ENCODE results near the gene DNAH1. TPM values are rescaled to one million over a fixed set of nuclear protein-coding genes. Genes with fewer than 3 reads are reported as not detected.

DNAH1 gene
- total and polyA plus RNA-seq, 2 of the 13 experiments (the other 11 are each of a cell fraction or from before 2014, with no cell fraction given) = 0.64 to 3.5 TPM

DNA sequence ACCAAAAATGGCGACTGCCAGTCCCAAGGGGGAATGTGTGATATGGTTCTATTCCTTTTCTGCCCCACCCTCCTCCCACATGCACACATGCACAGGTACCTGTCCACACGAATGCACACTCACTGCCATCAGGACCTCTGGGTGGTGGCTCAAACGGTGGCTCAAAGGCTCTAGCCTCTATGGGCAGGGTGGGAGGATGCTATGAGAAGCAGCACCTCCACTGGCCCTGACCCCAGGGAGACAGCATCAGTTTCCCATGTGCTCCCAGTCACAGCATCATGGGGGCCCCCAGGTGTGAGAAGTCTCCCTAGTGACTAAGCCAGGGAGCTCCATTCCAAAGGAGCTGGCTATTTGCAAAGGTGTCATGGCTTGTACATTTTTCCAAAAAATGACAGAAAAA, 112.9 kb downstream of the DNAH1 start:
- ChIA-PET CTCF (ENCODE audit: low intra/inter-chr PET ratio, low total read pairs) (interaction anchor here (1.1 to 4.0 kb wide), 4 partner anchors 17 to 23 kb away, joined by 3 to 83 read pairs (median 4); partner anchors contain the start of gene SEMA3G), POLR2A (interaction anchor here (2.2 kb wide), 1 partner anchor 16 kb away, joined by 14 read pairs; the partner anchor contains the start of gene SEMA3G)
- H3K4me3 ChIP-seq (replicated peaks in 1 of 3; ENCODE audit: insufficient read depth in 1 of 3, low read depth in 2 of 3, low read length in 3 of 3) = no peak overlapping the region
- H3K9me3 ChIP-seq (ENCODE audit: low read length) = no peaks in the 10 kb centered on the region
- H3K4me1 ChIP-seq (ENCODE audit: insufficient read depth, low read length) = peaks cover 76% of the 10 kb centered on the region
- H3K36me3 ChIP-seq (replicated peaks in 1 of 2; ENCODE audit: control insufficient read depth in 1 of 2, insufficient read depth in 2 of 2, low read length in 2 of 2) = no peaks in the 10 kb centered on the region
- DNase-seq (ENCODE audit: low spot score) = no peak
- no peaks in the 10 kb centered on the region for H3K79me2 ChIP-seq (ENCODE audit: insufficient read depth, low read length)
- no peaks in the 10 kb centered on the region for H3K27me3 ChIP-seq (ENCODE audit: control insufficient read depth in 1 of 2, insufficient read depth in 2 of 2, low read length in 2 of 2)
- WGBS (ENCODE audit: low lambda C conversion rate) = 7% methylated on average over 3 of the region's 3 CpGs
- H3K4me2 ChIP-seq (ENCODE audit: low read depth, low read length) = peak overlapping the region; percentile 68
- no peak overlapping the region for H2AFZ ChIP-seq (ENCODE audit: low read length)
- no peak overlapping the region for H3K9ac ChIP-seq (ENCODE audit: insufficient read depth, low read depth, low read length)
- peak; percentile 13 for ATAC-seq
- intact Hi-C loops (cut with micrococcal nuclease; ENCODE audit: unreplicated experiment) = no loop called here
- in situ Hi-C loops (cut with HindIII; ENCODE audit: extremely low pct_ligation_motif_present, low pct_unique_long_range_greater_than_20kb) = no loop called here
- TSS peak; percentile 45 for BruUV-seq (replicated peaks)
- FAIRE-seq = no peak
- no peaks in the 10 kb centered on the region for H4K20me1 ChIP-seq (ENCODE audit: insufficient read depth, low read length)
- peak overlapping the region; percentile 83 for H3K27ac ChIP-seq (ENCODE audit: extremely low read length, insufficient read depth, low read length)
- TF ChIP-seq, protein P1, sequence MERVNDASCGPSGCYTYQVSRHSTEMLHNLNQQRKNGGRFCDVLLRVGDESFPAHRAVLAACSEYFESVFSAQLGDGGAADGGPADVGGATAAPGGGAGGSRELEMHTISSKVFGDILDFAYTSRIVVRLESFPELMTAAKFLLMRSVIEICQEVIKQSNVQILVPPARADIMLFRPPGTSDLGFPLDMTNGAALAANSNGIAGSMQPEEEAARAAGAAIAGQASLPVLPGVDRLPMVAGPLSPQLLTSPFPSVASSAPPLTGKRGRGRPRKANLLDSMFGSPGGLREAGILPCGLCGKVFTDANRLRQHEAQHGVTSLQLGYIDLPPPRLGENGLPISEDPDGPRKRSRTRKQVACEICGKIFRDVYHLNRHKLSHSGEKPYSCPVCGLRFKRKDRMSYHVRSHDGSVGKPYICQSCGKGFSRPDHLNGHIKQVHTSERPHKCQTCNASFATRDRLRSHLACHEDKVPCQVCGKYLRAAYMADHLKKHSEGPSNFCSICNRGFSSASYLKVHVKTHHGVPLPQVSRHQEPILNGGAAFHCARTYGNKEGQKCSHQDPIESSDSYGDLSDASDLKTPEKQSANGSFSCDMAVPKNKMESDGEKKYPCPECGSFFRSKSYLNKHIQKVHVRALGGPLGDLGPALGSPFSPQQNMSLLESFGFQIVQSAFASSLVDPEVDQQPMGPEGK (CRISPR knock-in tag; IDR thresholded peaks at IDR 0.05) = no peak
- no peak for TF ChIP-seq KDM6A (CRISPR knock-in tag; IDR thresholded peaks at IDR 0.05; ENCODE audit: low read depth)
- TF ChIP-seq ZNF274 (CRISPR knock-in tag; IDR thresholded peaks at IDR 0.05) = no peak
- no peak for TF ChIP-seq ZBTB7A (CRISPR knock-in tag; IDR thresholded peaks at IDR 0.05)
- no peak for TF ChIP-seq ADNP (CRISPR knock-in tag; IDR thresholded peaks at IDR 0.05)
- TF ChIP-seq RXRB (CRISPR knock-in tag; IDR thresholded peaks at IDR 0.05; ENCODE audit: borderline replicate concordance) = no peak
- TF ChIP-seq SP140L (CRISPR knock-in tag; IDR thresholded peaks at IDR 0.05; ENCODE audit: borderline replicate concordance) = no peak
- 0 out of 2 replicates have a peak, but pooled peaks have one; percentile 29 for TF ChIP-seq ZNF850 (CRISPR knock-in tag; conservative IDR thresholded peaks at IDR 0.05)
- no peak for TF ChIP-seq HES4 (CRISPR knock-in tag; IDR thresholded peaks at IDR 0.05; ENCODE audit: borderline replicate concordance)
- TF ChIP-seq, protein P2, sequence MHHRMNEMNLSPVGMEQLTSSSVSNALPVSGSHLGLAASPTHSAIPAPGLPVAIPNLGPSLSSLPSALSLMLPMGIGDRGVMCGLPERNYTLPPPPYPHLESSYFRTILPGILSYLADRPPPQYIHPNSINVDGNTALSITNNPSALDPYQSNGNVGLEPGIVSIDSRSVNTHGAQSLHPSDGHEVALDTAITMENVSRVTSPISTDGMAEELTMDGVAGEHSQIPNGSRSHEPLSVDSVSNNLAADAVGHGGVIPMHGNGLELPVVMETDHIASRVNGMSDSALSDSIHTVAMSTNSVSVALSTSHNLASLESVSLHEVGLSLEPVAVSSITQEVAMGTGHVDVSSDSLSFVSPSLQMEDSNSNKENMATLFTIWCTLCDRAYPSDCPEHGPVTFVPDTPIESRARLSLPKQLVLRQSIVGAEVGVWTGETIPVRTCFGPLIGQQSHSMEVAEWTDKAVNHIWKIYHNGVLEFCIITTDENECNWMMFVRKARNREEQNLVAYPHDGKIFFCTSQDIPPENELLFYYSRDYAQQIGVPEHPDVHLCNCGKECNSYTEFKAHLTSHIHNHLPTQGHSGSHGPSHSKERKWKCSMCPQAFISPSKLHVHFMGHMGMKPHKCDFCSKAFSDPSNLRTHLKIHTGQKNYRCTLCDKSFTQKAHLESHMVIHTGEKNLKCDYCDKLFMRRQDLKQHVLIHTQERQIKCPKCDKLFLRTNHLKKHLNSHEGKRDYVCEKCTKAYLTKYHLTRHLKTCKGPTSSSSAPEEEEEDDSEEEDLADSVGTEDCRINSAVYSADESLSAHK (CRISPR knock-in tag; IDR thresholded peaks at IDR 0.05; ENCODE audit: borderline replicate concordance) = no peak
- TF ChIP-seq, protein P3, sequence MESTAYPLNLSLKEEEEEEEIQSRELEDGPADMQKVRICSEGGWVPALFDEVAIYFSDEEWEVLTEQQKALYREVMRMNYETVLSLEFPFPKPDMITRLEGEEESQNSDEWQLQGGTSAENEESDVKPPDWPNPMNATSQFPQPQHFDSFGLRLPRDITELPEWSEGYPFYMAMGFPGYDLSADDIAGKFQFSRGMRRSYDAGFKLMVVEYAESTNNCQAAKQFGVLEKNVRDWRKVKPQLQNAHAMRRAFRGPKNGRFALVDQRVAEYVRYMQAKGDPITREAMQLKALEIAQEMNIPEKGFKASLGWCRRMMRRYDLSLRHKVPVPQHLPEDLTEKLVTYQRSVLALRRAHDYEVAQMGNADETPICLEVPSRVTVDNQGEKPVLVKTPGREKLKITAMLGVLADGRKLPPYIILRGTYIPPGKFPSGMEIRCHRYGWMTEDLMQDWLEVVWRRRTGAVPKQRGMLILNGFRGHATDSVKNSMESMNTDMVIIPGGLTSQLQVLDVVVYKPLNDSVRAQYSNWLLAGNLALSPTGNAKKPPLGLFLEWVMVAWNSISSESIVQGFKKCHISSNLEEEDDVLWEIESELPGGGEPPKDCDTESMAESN (CRISPR knock-in tag; conservative IDR thresholded peaks at IDR 0.05) = no peak
- no peak for TF ChIP-seq KLF13 (CRISPR knock-in tag; IDR thresholded peaks at IDR 0.05)
- TF ChIP-seq SETDB1 (CRISPR knock-in tag; IDR thresholded peaks at IDR 0.05; ENCODE audit: borderline replicate concordance) = no peak
- TF ChIP-seq, protein P4, sequence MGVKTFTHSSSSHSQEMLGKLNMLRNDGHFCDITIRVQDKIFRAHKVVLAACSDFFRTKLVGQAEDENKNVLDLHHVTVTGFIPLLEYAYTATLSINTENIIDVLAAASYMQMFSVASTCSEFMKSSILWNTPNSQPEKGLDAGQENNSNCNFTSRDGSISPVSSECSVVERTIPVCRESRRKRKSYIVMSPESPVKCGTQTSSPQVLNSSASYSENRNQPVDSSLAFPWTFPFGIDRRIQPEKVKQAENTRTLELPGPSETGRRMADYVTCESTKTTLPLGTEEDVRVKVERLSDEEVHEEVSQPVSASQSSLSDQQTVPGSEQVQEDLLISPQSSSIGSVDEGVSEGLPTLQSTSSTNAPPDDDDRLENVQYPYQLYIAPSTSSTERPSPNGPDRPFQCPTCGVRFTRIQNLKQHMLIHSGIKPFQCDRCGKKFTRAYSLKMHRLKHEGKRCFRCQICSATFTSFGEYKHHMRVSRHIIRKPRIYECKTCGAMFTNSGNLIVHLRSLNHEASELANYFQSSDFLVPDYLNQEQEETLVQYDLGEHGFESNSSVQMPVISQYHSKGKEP (CRISPR knock-in tag; IDR thresholded peaks at IDR 0.05) = no peak
